ENCODE measurements around the gene PFDN4.
A peak's percentile ranks its signal among the peaks of the same experiment; 100 is the strongest.

PFDN4 gene

GRCh38 chr20:54173653-54174456 is 34.0 kb upstream of the PFDN4 start, which contains the start of gene CYP24A1:
Gene CYP24A1, minus strand, starts transcription at chr20:54173986. Its CDS starts 407 bp downstream, at chr20:54173579.
- DNase-seq (ENCODE audit: low read depth in 3 of 3): no peak

- no peak for DNase-seq (ENCODE audit: low read depth in 3 of 3)
Measured at GRCh38 chr20:54174457-54175175, 33.3 kb upstream of the PFDN4 start.

- no peak for DNase-seq (ENCODE audit: low read depth in 3 of 3)
Measured at GRCh38 chr20:54176610-54177009, 31.3 kb upstream of the PFDN4 start.

- no peak for DNase-seq (ENCODE audit: low read depth in 3 of 3)
Measured at GRCh38 chr20:54177378-54177777, 30.5 kb upstream of the PFDN4 start.

GRCh38 chr20:54178256-54178655 is 29.6 kb upstream of the PFDN4 start:
- no peak for DNase-seq (ENCODE audit: low read depth in 3 of 3)

GRCh38 chr20:54179946-54180345 is 27.9 kb upstream of the PFDN4 start:
- DNase-seq (ENCODE audit: low read depth in 3 of 3): no peak

- no peak for DNase-seq (ENCODE audit: low read depth in 3 of 3)
Measured at GRCh38 chr20:54180931-54181330, 27.0 kb upstream of the PFDN4 start.

- DNase-seq (ENCODE audit: low read depth in 3 of 3): no peak
Measured at GRCh38 chr20:54184071-54184470, 23.8 kb upstream of the PFDN4 start.

- no peak for DNase-seq (ENCODE audit: low read depth in 3 of 3)
Measured at GRCh38 chr20:54184904-54185626, 22.8 kb upstream of the PFDN4 start.

- DNase-seq (ENCODE audit: low read depth in 3 of 3): no peak
Measured at GRCh38 chr20:54188132-54188849, 19.6 kb upstream of the PFDN4 start.

- DNase-seq (ENCODE audit: low read depth in 3 of 3): no peak
Measured at GRCh38 chr20:54189630-54190029, 18.3 kb upstream of the PFDN4 start.

GRCh38 chr20:54190217-54190616 is 17.7 kb upstream of the PFDN4 start:
- no peak for DNase-seq (ENCODE audit: low read depth in 3 of 3)

GRCh38 chr20:54193817-54194216 is 14.1 kb upstream of the PFDN4 start:
- no peak for DNase-seq (ENCODE audit: low read depth in 3 of 3)

- no peak for DNase-seq (ENCODE audit: low read depth in 3 of 3)
Measured at GRCh38 chr20:54194724-54195438, 13.0 kb upstream of the PFDN4 start.

GRCh38 chr20:54195483-54196472 is 12.1 kb upstream of the PFDN4 start:
- DNase-seq (ENCODE audit: low read depth in 3 of 3): no peak

- DNase-seq (ENCODE audit: low read depth in 3 of 3): no peak
Measured at GRCh38 chr20:54197621-54198604, 10.0 kb upstream of the PFDN4 start.

- no peak for DNase-seq (ENCODE audit: low read depth in 3 of 3)
Measured at GRCh38 chr20:54199283-54199682, 8.6 kb upstream of the PFDN4 start.

- peak; percentile 44 to 68 (median 44) for DNase-seq (ENCODE audit: low read depth in 3 of 3)
Measured at GRCh38 chr20:54199721-54200176, 8.1 kb upstream of the PFDN4 start.

All from stimulated activated CD4-positive, alpha-beta T cell treated with anti-CD3 and anti-CD28 coated beads, TNF-alpha, amount 100 ng/mL, for 24 hours (primary cell).